ENCODE results near the gene BEND5. TPM values are rescaled to one million over a fixed set of nuclear protein-coding genes. Genes with fewer than 3 reads are reported as not detected.

Gene BEND5
- total and polyA plus RNA-seq, 10 of the 15 experiments (the other 5 are each of a cell fraction or from before 2014, with no cell fraction given), result 0.26 TPM; not detected in 9

DNA sequence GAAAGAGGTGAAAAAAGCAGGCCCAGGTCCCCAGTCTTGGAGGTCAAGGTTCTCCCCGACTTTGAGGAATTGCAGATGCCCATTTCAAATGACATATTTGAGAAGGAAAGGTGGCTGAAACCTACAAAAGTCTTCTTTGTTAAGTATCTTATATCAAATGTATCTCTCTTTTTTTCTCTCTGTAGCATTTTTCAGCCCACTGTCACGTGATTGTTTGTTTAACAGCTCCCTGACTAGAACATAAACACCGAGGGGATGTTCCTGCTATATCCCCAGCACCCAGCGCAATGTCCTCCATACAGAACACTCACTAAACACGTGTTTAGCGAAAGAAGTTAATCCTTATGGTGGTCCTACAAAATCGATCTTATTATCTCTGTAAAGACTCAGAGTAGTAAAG lies 27.6 kb downstream of the BEND5 start:
- Histone ChIP-seq H3K4me1 (ENCODE audit: control insufficient read depth, insufficient read depth, low read length) (no peaks in the 10 kb centered on the region), H3K27ac (ENCODE audit: control insufficient read depth, insufficient read depth) (no peak overlapping the region), H2AFZ (ENCODE audit: control insufficient read depth, low read depth, low read length) (no peak overlapping the region), H3K9ac (ENCODE audit: control insufficient read depth, insufficient read depth, low read length) (no peak overlapping the region), H3K27me3 (replicated peaks in 1 of 2; ENCODE audit: control insufficient read depth in 2 of 2, insufficient read depth in 2 of 2, low read length in 1 of 2) (no peaks in the 10 kb centered on the region; a peak in 2 of 4 replicates), H3K4me2 (ENCODE audit: control insufficient read depth, insufficient read depth) (no peak overlapping the region), H3K36me3 (ENCODE audit: control insufficient read depth in 2 of 2, insufficient read depth in 2 of 2, low read length in 1 of 2) (no peaks in the 10 kb centered on the region), H4K20me1 (ENCODE audit: control insufficient read depth, insufficient read depth) (no peaks in the 10 kb centered on the region), H3K4me3 (no peak overlapping the region), H3K9me3 (replicated peaks; ENCODE audit: control insufficient read depth, insufficient read depth, low read length) (no peaks in the 10 kb centered on the region), H3K79me2 (ENCODE audit: control insufficient read depth, insufficient read depth, low read length) (no peaks in the 10 kb centered on the region)
- intact Hi-C loops (cut with micrococcal nuclease; ENCODE audit: unreplicated experiment), result no loop called here
- FAIRE-seq, result no peak
- SMC1A ChIA-PET (ENCODE audit: uncharacterized antibody, unreplicated experiment), result no interaction called here
- CTCF ChIA-PET, result no interaction called here
- WGBS (ENCODE audit: insufficient coverage, insufficient replicate concordance, low lambda C conversion rate, missing lambda C conversion rate), result 31% methylated on average over 7 of the region's 7 CpGs
- TF ChIP-seq JUND (IDR thresholded peaks at IDR 0.05; ENCODE audit: low read depth, low read length), result no peak
- no peak for TF ChIP-seq CEBPB (IDR thresholded peaks at IDR 0.05; ENCODE audit: borderline replicate concordance in 1 of 2, low read depth in 2 of 2, low read length in 2 of 2)
- TF ChIP-seq HDAC2 (IDR thresholded peaks at IDR 0.05), result no peak
- TF ChIP-seq STAT1 (conservative IDR thresholded peaks at IDR 0.05), result no peak
- TF ChIP-seq MTA3 (IDR thresholded peaks at IDR 0.05; ENCODE audit: borderline replicate concordance, low read length), result no peak
- TF ChIP-seq HDGF (IDR thresholded peaks at IDR 0.05), result no peak
- in situ Hi-C loops (cut with MboI), result no loop called here
- ATAC-seq, result no peak
- DNase-seq (ENCODE audit: low read depth, low spot score), result no peak
- POLR2A ChIA-PET, result no interaction called here
- no TSS peak for BruUV-seq (replicated peaks)
- RAD21 ChIA-PET (ENCODE audit: unreplicated experiment), result no interaction called here

DNA sequence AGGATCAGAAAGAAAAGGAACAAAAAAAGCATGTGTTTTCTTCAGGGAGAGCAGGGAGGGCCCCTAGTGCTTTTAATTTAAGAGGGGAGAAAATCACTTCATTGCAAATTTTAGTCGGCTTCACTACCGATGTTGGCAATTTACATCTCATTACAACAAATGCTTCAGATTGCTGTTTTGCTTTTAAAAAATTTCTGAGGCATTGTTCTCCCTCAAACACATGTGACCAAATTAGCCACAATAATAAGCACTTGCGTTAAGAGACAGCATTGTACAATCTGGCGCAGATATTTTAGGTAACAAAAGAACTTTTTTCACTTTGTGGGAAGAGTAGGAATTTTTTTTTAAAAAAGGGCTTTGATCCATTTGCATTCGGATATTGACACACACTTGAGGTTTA lies 29.8 kb downstream of the BEND5 start:
- ChIA-PET POLR2A (no interaction called here), CTCF (interaction anchor here (0.6 kb wide), 1 partner anchor 385 kb away, joined by 3 read pairs; no protein-coding TSS in a partner anchor), RAD21 (ENCODE audit: unreplicated experiment) (no interaction called here), SMC1A (ENCODE audit: uncharacterized antibody, unreplicated experiment) (no interaction called here)
- Histone ChIP-seq H3K4me3 (no peak overlapping the region), H3K79me2 (ENCODE audit: control insufficient read depth, insufficient read depth, low read length) (no peaks in the 10 kb centered on the region), H4K20me1 (ENCODE audit: control insufficient read depth, insufficient read depth) (no peaks in the 10 kb centered on the region), H3K4me1 (ENCODE audit: control insufficient read depth, insufficient read depth, low read length) (no peaks in the 10 kb centered on the region), H3K36me3 (ENCODE audit: control insufficient read depth in 2 of 2, insufficient read depth in 2 of 2, low read length in 1 of 2) (no peaks in the 10 kb centered on the region), H3K9me3 (replicated peaks; ENCODE audit: control insufficient read depth, insufficient read depth, low read length) (no peaks in the 10 kb centered on the region), H2AFZ (ENCODE audit: control insufficient read depth, low read depth, low read length) (no peak overlapping the region), H3K27me3 (replicated peaks in 1 of 2; ENCODE audit: control insufficient read depth in 2 of 2, insufficient read depth in 2 of 2, low read length in 1 of 2) (no peaks in the 10 kb centered on the region; a peak in 1 of 4 replicates), H3K9ac (ENCODE audit: control insufficient read depth, insufficient read depth, low read length) (no peak overlapping the region), H3K27ac (ENCODE audit: control insufficient read depth, insufficient read depth) (no peak overlapping the region), H3K4me2 (ENCODE audit: control insufficient read depth, insufficient read depth) (no peak overlapping the region)
- intact Hi-C loops (cut with micrococcal nuclease; ENCODE audit: unreplicated experiment) (no loop called here), in situ Hi-C loops (cut with MboI) (no loop called here)
- BruUV-seq (replicated peaks), result no TSS peak
- WGBS (ENCODE audit: insufficient coverage, insufficient replicate concordance, low lambda C conversion rate, missing lambda C conversion rate), result 65% methylated on average over 5 of the region's 5 CpGs
- no peak for ATAC-seq
- no peak for FAIRE-seq
- TF ChIP-seq TAF1 (IDR thresholded peaks at IDR 0.05; ENCODE audit: borderline replicate concordance, low read depth, low read length), result no peak
- no peak for TF ChIP-seq YY1 (IDR thresholded peaks at IDR 0.05; ENCODE audit: low read depth, low read length)
- TF ChIP-seq, protein P1, sequence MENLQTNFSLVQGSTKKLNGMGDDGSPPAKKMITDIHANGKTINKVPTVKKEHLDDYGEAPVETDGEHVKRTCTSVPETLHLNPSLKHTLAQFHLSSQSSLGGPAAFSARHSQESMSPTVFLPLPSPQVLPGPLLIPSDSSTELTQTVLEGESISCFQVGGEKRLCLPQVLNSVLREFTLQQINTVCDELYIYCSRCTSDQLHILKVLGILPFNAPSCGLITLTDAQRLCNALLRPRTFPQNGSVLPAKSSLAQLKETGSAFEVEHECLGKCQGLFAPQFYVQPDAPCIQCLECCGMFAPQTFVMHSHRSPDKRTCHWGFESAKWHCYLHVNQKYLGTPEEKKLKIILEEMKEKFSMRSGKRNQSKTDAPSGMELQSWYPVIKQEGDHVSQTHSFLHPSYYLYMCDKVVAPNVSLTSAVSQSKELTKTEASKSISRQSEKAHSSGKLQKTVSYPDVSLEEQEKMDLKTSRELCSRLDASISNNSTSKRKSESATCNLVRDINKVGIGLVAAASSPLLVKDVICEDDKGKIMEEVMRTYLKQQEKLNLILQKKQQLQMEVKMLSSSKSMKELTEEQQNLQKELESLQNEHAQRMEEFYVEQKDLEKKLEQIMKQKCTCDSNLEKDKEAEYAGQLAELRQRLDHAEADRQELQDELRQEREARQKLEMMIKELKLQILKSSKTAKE (IDR thresholded peaks at IDR 0.05; ENCODE audit: low read depth, poor library complexity, severe bottlenecking), result no peak
- TF ChIP-seq HDAC6 (IDR thresholded peaks at IDR 0.05; ENCODE audit: unreplicated experiment), result no peak
- DNase-seq (ENCODE audit: low read depth, low spot score), result no peak

All from GM12878 (cell line).